Mucosa of rectum (tissue), 2 donors: ENCODE results near the gene SETD1B.

Experiments
- H3K27ac ChIP-seq, 2 donors: one replicate each; pipeline ENCODE4 v1.7.0; 2013; ENCODE audit warnings: inconsistent platforms in 2 of 2, low read depth in 2 of 2, low read length in 2 of 2
- H3K27me3 ChIP-seq, 2 donors: one replicate each; pipeline ENCODE4 v1.7.0; 2013; ENCODE audit warnings: low read length in 2 of 2; ENCODE audit not compliant: control insufficient read depth in 2 of 2, insufficient read depth in 2 of 2
- H3K36me3 ChIP-seq, 2 donors: one replicate each; pipeline ENCODE4 v1.7.0; 2013; ENCODE audit warnings: low read length in 2 of 2; ENCODE audit not compliant: control insufficient read depth in 2 of 2, insufficient read depth in 2 of 2
- H3K4me1 ChIP-seq, 2 donors: one replicate each; pipeline ENCODE4 v1.7.0; 2013; ENCODE audit warnings: low read length in 2 of 2, mild to moderate bottlenecking in 1 of 2; ENCODE audit not compliant: control insufficient read depth in 2 of 2, insufficient read depth in 2 of 2
- H3K4me3 ChIP-seq, 2 donors: one replicate each; pipeline ENCODE4 v1.7.0; 2013; ENCODE audit warnings: low read length in 2 of 2
- H3K9ac ChIP-seq, 2 donors: one replicate each; pipeline ENCODE4 v1.7.0; 2013; ENCODE audit warnings: low read length in 2 of 2, low read depth in 1 of 2, mild to moderate bottlenecking in 1 of 2
- H3K9me3 ChIP-seq, 2 donors: one replicate each; pipeline ENCODE4 v1.7.0; 2013; ENCODE audit warnings: low read length in 2 of 2; ENCODE audit not compliant: control insufficient read depth in 2 of 2
- donor health status: healthy.
- donor health status: Normal muscosa, but diverticular disease.

SETD1B gene

DNA sequence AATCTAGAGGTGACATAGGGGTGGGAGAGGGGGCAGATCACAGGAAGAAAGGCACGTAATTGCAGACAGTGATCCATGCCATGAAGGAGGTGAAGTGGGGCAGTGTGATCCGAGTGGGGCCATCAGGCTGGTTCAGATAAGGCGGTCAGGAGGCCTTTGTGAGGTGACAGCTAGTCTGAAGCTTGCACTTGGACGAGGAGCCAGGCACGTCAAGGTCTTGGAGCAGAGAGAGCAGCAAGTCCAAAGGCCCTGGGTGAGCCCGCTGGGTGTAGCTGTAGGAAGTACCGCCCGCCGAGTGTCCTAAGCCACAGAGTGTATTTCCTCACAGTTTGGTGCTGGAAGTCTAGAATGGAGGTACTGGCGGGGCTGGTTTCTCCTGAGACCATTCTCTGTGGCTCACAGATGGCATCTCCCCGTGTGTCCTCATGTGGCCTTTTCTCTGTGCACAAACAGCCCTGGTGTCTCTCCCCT, 33.9 kb upstream of the SETD1B start:
- no peak overlapping the region for H3K9ac ChIP-seq

DNA sequence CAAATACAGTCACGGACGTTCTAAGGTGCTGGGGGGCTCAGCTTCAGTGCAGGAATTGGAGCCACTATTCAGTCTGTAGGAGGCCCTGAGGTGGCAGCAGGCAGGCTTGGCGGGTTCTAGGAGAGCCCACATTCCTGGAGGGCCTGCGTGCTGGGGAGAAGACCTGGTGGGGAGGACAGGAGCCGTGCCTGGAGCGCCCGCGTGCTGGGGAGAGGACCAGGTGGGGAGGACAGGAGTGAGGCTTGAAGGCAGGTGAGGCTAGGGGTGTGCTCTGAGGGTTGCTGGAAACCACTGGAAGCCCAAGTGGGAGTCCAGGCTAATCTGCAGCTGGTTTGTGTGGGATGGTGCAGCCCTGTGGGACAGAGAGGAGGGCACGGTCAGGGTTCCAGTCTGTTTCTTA, 33.4 kb upstream of the SETD1B start:
- Histone ChIP-seq H3K4me1 (peaks cover 5 to 8% of the 10 kb centered on the region in 2 donors), H3K4me3 (no peak overlapping the region)

More for the DNA sequence above, 33.9 kb upstream of the SETD1B start:
- Histone ChIP-seq H3K27ac (no peak overlapping the region), H3K9me3 (no peaks in the 10 kb centered on the region), H3K4me3 (no peak overlapping the region), H3K27me3 (no peaks in the 10 kb centered on the region), H3K36me3 (no peaks in the 10 kb centered on the region), H3K4me1 (peaks cover 5 to 8% of the 10 kb centered on the region in 2 donors)

DNA sequence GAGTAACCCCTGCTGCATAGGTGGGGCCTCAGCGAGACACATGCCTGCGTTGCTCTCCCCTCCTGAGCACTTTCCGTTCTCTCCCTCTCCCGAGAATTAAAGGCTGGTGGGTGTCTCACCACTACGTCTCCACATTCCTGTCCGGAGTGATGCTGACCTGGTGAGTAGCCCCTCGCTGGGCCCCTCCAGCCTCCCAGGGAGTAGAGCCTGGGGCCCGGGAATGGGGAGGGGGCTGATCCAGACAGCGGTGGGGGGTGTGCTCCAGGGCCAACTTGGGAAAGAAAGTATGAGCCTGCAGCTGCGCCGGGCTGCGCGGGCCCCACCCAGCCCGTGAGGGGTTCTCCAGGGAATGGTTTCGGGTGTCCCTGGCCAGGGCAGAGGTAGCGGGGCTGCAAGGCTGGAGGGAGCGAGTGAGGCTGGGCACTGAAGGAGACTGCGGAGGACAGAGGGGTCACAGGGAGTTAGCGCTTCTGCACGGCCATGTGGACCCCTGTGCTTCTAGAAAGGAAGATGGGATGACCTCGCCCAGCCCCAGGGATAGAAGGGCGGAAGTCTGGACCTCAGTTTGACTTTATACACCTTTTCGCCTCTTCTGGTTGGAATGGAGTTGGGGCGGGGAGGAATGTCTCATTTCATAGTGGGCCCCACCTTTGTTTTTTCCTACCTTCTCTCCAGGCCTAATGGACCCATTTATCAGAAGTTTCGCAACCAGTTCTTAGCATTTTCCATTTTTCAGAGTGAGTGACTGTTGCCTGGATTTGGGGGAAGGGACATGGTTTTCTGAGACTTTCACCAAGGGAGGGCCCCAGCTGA, 32.8 kb upstream of the SETD1B start:
- Histone ChIP-seq H3K4me3 (no peak overlapping the region), H3K9ac (no peak overlapping the region), H3K9me3 (no peaks in the 10 kb centered on the region), H3K27me3 (no peaks in the 10 kb centered on the region), H3K27ac (no peak overlapping the region), H3K36me3 (no peaks in the 10 kb centered on the region), H3K4me1 (peaks cover 5 to 8% of the 10 kb centered on the region in 2 donors)

More for the DNA sequence above, 33.4 kb upstream of the SETD1B start:
- Histone ChIP-seq H3K9ac (no peak overlapping the region), H3K27ac (no peak overlapping the region), H3K36me3 (no peaks in the 10 kb centered on the region), H3K27me3 (no peaks in the 10 kb centered on the region), H3K9me3 (no peaks in the 10 kb centered on the region)

DNA sequence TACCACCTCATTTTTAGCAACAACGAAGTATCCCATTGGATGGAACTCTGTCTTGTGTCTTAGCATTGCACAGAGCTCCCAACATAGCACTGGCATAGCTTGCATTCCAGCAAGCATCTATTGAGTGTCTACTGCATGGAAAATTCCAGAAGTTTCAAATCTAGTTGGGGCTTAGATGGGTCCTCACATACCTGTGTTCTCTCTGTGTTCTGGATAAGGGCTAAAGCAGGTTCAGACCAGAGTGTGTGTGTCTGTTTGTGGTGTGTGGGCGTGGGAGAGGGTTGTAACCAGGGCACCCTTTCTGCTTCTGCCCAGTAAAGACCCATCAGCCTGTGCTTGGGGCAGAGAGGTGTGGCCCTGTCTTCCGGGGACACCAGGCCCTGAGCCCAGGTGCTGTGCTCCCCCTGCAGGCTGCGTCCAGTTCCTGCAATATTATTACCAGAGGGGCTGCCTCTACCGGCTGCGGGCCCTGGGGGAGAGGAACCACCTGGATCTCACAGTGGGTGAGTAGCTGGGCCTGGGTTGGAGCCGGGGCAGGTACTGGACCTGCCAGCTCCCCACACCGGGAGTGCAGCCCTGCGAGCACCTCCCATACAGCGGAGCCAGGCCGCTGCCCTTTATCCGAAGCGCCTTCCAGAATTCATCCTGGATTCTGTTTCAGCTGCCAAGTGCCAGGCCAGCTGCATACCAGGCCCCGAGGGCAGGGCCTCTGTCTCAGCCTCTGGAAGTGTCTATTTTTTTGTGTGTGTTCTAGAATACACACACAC, 30.6 kb upstream of the SETD1B start:
- Histone ChIP-seq H3K27ac (no peak overlapping the region), H3K27me3 (no peaks in the 10 kb centered on the region), H3K4me3 (no peak overlapping the region), H3K9ac (peak overlapping the region in 1 of 2 donors; percentile 1), H3K36me3 (peaks cover 0 to 1% of the 10 kb centered on the region in 2 donors), H3K4me1 (peaks cover 9 to 12% of the 10 kb centered on the region in 2 donors), H3K9me3 (no peaks in the 10 kb centered on the region)

DNA sequence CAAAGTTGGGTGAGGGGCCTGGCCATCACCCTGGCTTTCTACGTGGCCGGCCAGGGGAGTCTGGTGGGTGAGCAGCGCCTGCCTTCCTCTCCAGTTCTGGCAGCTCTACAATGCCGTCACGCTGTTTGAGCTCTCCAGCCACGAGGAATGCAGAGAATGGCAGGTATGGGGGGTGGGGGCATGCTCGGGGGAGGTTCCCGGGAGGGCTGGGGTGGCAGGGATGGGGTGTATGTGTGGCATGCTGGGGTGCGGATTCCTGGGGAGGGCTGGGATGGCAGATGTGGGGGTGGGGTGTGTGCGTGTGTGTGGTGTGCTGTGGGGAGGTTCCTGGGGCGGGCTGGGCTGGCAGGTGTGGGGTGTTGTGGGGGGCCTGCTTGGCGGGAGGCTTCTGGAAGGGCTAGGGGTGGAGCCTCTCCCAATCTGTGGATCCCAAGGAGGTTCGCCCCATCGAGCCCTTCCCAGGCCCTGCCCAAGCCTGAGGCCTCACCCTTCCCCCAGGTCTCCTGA, 28.8 kb upstream of the SETD1B start:
- H3K9me3 ChIP-seq, result no peaks in the 10 kb centered on the region
- H3K4me3 ChIP-seq, result no peak overlapping the region
- H3K36me3 ChIP-seq, result peaks cover 1 to 4% of the 10 kb centered on the region in 2 donors
- H3K27me3 ChIP-seq, result no peaks in the 10 kb centered on the region
- H3K27ac ChIP-seq, result no peak overlapping the region
- peaks cover 9% of the 10 kb centered on the region in 2 donors for H3K4me1 ChIP-seq
- no peak overlapping the region for H3K9ac ChIP-seq

DNA sequence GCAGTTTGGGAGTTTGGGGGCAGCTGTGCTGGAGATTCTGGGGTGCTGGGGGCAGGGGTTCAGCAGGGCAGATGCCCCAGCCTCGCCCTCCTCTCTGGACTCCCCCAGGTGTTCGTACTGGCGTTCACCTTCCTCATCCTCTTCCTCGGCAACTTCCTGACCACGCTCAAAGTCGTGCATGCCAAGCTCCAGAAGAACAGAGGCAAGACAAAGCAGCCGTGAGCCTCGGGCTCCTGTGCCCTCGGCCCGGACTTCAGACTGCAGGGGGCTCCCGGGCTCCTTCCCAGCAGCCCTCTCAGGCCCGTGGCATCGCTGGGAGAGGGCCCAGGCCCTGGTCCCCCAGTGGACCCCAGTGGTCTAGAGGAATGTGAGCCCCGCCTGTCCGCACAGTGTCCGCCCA, 28.3 kb upstream of the SETD1B start:
- Histone ChIP-seq H3K27ac (no peak overlapping the region), H3K36me3 (peaks cover 4% of the 10 kb centered on the region in 2 donors)

DNA sequence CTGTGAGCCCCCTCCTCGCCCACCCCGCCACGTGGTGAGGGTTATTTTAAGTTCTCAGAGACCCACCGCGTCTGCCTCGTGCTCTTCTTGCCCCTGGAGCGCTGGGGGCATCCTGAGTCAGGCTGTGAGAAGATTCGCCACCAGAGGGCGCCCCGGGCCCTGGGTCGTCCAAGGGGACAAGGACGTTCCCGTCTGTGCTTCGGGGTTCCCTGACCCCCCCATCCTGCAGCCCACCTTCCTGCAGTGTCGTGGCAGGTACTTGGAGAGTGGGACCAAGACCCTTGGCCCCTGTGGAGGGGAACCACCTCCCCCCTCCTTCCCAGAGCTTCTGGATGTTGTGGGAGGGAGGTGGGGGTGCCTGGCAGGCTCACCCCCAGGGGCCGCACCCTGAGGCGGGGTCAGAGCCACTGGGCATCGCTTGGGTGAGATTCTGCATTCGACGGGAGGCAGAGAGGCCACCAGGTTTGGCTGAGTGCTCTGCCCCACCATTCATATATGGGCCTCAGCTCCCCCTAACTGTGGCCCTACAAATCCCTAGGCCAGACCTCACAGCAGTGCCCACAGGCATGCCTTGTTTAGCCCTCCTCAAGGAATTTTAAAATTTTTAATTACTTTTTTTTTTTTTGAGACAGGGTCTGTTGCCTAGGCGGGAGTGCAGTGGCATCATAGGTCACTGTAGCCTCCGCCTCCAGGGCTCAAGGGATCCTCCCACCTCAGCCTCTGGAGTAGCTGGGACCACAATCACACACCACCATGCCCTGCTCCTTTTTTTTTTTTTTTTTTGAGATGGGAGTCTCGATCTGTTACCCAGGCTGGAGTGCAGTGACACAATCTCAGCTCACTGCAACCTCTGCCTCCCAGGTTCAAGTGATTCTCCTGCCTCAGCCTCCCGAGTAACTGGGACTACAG, 27.4 kb upstream of the SETD1B start:
- no peak overlapping the region for H3K27ac ChIP-seq

More for the DNA sequence above, 28.3 kb upstream of the SETD1B start:
- no peak overlapping the region for H3K4me3 ChIP-seq
- H3K27me3 ChIP-seq, result no peaks in the 10 kb centered on the region
- H3K4me1 ChIP-seq, result peaks cover 7% of the 10 kb centered on the region in 2 donors
- no peaks in the 10 kb centered on the region for H3K9me3 ChIP-seq
- no peak overlapping the region for H3K9ac ChIP-seq

DNA sequence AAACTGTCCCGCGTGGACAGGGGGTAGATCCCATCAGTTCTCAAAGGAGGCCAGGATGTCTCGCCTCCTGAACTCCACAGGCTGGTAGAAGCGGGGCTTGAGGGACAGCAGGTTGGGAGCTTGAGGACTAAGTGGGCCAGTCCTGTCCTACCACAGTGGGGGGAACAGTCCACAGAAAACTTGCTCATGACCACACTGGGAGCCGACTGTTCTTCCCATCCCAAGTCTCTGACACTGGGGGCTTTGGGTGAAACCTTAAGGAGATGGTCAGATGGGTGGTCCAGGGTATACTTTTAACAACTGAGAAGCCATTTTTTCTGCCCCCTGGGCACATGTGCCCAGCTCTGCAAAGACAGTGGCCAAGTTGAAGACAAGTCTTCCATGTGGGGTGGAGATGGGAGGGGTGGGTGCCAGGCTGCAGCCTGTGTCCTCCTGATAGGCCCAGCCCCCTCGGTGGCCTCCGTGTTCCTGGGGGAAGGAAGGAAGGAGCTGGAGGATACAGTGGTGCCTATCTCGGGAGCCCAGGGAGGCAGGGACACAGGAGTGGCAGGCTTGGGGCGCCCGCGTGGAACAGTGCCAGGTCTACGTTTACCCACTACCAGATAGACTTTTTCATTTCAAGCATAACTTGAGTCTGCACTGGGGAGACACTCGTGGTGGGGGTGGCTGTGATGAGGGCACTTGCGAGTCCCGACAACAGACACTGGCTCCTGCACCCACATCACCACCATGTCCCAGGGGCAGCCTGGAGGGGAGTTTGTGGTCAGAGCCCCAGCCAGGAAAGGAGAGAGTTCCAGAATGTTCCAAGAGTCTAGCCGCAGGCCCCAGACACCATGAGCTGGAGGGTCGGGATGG, 25.0 kb upstream of the SETD1B start:
- H3K9ac ChIP-seq, result no peak overlapping the region
- H3K4me1 ChIP-seq, result peaks cover 3 to 12% of the 10 kb centered on the region in 2 donors
- H3K27ac ChIP-seq, result no peak overlapping the region
- no peaks in the 10 kb centered on the region for H3K9me3 ChIP-seq
- no peak overlapping the region for H3K4me3 ChIP-seq
- H3K27me3 ChIP-seq, result no peaks in the 10 kb centered on the region
- H3K36me3 ChIP-seq, result peaks cover 4% of the 10 kb centered on the region in 2 donors

More for the DNA sequence above, 27.4 kb upstream of the SETD1B start:
- Histone ChIP-seq H3K9me3 (no peaks in the 10 kb centered on the region), H3K27me3 (no peaks in the 10 kb centered on the region), H3K36me3 (peaks cover 4% of the 10 kb centered on the region in 2 donors), H3K9ac (no peak overlapping the region), H3K4me3 (no peak overlapping the region), H3K4me1 (peaks cover 7 to 9% of the 10 kb centered on the region in 2 donors)

DNA sequence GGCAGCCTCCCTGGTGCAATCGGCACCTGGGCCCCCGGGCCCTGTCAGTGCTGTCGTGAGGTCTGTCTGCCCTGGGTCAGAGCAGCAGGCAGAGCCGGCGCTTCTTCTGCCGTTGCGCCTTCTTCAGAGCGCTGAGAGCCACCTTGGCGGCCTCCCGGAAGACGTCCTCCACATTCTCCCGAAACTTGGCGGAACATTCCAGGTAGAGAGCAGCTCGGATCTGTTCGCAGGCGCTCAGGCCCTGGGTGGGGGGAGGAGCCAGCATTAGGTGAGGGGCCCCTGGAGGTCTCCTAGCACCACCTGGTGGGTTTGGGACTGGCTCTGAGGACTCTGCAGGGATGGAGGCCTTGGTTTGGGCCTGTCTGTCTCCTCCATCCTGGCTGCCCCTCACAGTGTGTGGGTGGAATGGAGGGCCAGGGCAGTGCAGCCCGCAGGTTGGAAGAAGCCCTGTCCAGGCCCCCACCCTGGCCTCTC, 24.4 kb upstream of the SETD1B start:
- Histone ChIP-seq H3K27ac (no peak overlapping the region), H3K4me3 (no peak overlapping the region), H3K9me3 (no peaks in the 10 kb centered on the region), H3K4me1 (peaks cover 3 to 12% of the 10 kb centered on the region in 2 donors), H3K9ac (no peak overlapping the region), H3K27me3 (no peaks in the 10 kb centered on the region), H3K36me3 (peaks cover 4% of the 10 kb centered on the region in 2 donors)
